SU-DHL-6 (cell line): ENCODE measurements around the gene TTC38.

Experiments
- H2AFZ ChIP-seq: fragments of 200-600 bp; sonication (generic); 2 replicates; pipeline ENCODE4 v1.6.1; 2014; ENCODE audit warnings: low read depth, mild to moderate bottlenecking, moderate library complexity, mixed read lengths, antibody characterized with exemption, low read length; ENCODE audit not compliant: severe bottlenecking
- H3F3A ChIP-seq: fragments of 200-600 bp; shearing (Covaris generic); 2 replicates; pipeline ENCODE4 v1.6.0; 2016; ENCODE audit warnings: antibody characterized with exemption, mild to moderate bottlenecking; ENCODE audit not compliant: insufficient read depth
- H3K27ac ChIP-seq: fragments of 200-600 bp; sonication (generic); 2 replicates; pipeline ENCODE4 v1.5.1; 2016; ENCODE audit warnings: low read depth, mild to moderate bottlenecking, low read length, moderate library complexity, mixed read lengths
- H3K27me3 ChIP-seq: fragments of 200-600 bp; sonication (generic), shearing (Covaris generic); 2 replicates; pipeline ENCODE4 v1.6.0; 2014; ENCODE audit warnings: mild to moderate bottlenecking, low read length
- H3K36me3 ChIP-seq: fragments of 200-600 bp; sonication (generic); 2 replicates; pipeline ENCODE4 v1.6.1; 2014; ENCODE audit warnings: mild to moderate bottlenecking, low read length, mixed read lengths
- H3K4me2 ChIP-seq: fragments of 300-600, 200-600 bp; shearing (Covaris generic), sonication (generic); 2 replicates; pipeline ENCODE4 v1.6.0; 2014; ENCODE audit warnings: low read length, low read depth, mild to moderate bottlenecking; ENCODE audit not compliant: poor library complexity, severe bottlenecking
- H3K4me3 ChIP-seq: fragments of 200-600 bp; sonication (generic); 2 replicates; pipeline ENCODE4 v1.5.1; 2014; ENCODE audit warnings: antibody characterized with exemption, low read length, mild to moderate bottlenecking, mixed read lengths; ENCODE audit not compliant: insufficient read depth, poor library complexity, severe bottlenecking
- H3K79me2 ChIP-seq: fragments of 200-600 bp; sonication (generic); 2 replicates; pipeline ENCODE4 v1.6.1; 2014; ENCODE audit warnings: mild to moderate bottlenecking, low read length, moderate library complexity; ENCODE audit not compliant: insufficient read depth
- H3K9ac ChIP-seq: fragments of 200-600 bp; sonication (generic); 2 replicates; pipeline ENCODE4 v1.7.0; 2014; ENCODE audit warnings: mild to moderate bottlenecking, low read length
- H3K9me2 ChIP-seq: fragments of 200-600 bp; sonication (generic); replicated peaks from 2 replicates; pipeline ENCODE4 v1.6.1; 2014; ENCODE audit warnings: low read length; ENCODE audit not compliant: insufficient read depth
- H3K9me3 ChIP-seq: fragments of 200-600 bp; sonication (generic); 2 replicates; pipeline ENCODE4 v1.6.1; 2014; ENCODE audit warnings: low read length, mixed read lengths; ENCODE audit not compliant: insufficient read depth
- H4K20me1 ChIP-seq: fragments of 200-600 bp; sonication (generic); 2 replicates; pipeline ENCODE4 v1.6.1; 2014; ENCODE audit warnings: low read depth, mild to moderate bottlenecking, antibody characterized with exemption, low read length, moderate library complexity, mixed read lengths
- CTCF ChIP-seq: fragments of 200-600 bp; sonication (generic); IDR thresholded peaks from one replicate; pipeline ENCODE4 v1.5.1; 2017; ENCODE audit warnings: antibody characterized with exemption, mild to moderate bottlenecking, low read length, moderate library complexity; ENCODE audit not compliant: insufficient read depth, poor library complexity, severe bottlenecking
- EZH2phosphoT487 ChIP-seq: fragments of 200-600 bp; sonication (generic), shearing (Covaris generic); conservative IDR thresholded peaks from 2 replicates; pipeline ENCODE4 v1.6.1; 2018; ENCODE audit warnings: mild to moderate bottlenecking, antibody characterized with exemption, low read length, moderate library complexity, mixed read lengths

Gene TTC38

DNA sequence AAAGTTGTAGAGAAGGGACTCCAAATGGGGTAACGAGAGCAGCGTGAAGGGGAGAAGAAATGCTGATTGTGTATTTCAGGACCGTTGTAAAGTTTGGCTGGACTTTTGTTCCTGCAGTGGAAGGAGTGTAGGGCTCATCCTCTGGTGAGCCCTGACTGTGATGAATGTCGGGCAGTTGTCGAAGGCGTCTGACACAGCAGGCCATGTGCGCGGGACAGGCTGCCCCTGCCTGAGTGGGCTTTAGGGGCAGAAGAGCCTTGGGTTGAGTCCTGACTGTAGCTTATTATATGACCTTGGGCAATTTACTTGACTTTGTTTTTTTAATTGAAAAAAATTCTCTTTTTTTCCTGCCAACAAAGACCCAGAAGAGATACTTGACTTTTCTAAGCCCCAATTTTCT lies 70.8 kb downstream of the TTC38 start:
- H3K36me3 ChIP-seq = no peaks in the 10 kb centered on the region
- no peak for TF ChIP-seq EZH2phosphoT487
- TF ChIP-seq CTCF = no peak
- H3K9me2 ChIP-seq = no peaks in the 10 kb centered on the region
- H4K20me1 ChIP-seq = no peaks in the 10 kb centered on the region
- no peak overlapping the region for H3K27ac ChIP-seq
- H3K4me2 ChIP-seq = no peak overlapping the region
- peaks cover 10% of the 10 kb centered on the region for H3F3A ChIP-seq
- H3K4me3 ChIP-seq = no peak overlapping the region
- H3K9ac ChIP-seq = no peak overlapping the region
- no peak overlapping the region for H2AFZ ChIP-seq
- H3K9me3 ChIP-seq = no peaks in the 10 kb centered on the region
- H3K79me2 ChIP-seq = peaks cover 24% of the 10 kb centered on the region
- H3K27me3 ChIP-seq = no peaks in the 10 kb centered on the region

DNA sequence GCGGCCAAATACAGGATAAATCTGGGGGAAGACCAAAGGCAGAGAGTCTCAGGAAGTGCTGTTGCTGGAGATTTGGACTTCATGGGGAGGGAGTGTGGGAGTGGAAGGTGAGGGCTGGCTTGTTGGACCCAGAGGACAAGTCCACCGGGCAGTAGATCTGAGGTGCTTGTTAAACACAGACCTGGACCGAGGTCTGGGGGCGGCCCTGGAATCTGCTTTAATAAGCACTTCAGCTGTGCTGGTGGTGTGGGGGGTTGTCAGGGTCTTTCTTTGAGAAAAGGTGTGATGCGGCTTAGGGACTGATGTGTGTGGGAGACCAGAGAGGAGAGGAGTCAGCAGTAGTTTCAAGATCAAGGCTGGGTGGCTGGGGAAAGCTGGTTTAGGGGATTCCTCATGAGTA lies 72.1 kb downstream of the TTC38 start:
- no peaks in the 10 kb centered on the region for H3K9me3 ChIP-seq
- H3K9me2 ChIP-seq = no peaks in the 10 kb centered on the region
- H3F3A ChIP-seq = no peaks in the 10 kb centered on the region
- no peaks in the 10 kb centered on the region for H3K27me3 ChIP-seq
- H3K9ac ChIP-seq = no peak overlapping the region
- no peak overlapping the region for H2AFZ ChIP-seq
- H3K4me2 ChIP-seq = no peak overlapping the region
- no peaks in the 10 kb centered on the region for H4K20me1 ChIP-seq
- H3K79me2 ChIP-seq = peaks cover 24% of the 10 kb centered on the region
- no peaks in the 10 kb centered on the region for H3K36me3 ChIP-seq
- TF ChIP-seq EZH2phosphoT487 (no peak), CTCF (no peak)
- H3K4me3 ChIP-seq = no peak overlapping the region
- H3K27ac ChIP-seq = no peak overlapping the region

DNA sequence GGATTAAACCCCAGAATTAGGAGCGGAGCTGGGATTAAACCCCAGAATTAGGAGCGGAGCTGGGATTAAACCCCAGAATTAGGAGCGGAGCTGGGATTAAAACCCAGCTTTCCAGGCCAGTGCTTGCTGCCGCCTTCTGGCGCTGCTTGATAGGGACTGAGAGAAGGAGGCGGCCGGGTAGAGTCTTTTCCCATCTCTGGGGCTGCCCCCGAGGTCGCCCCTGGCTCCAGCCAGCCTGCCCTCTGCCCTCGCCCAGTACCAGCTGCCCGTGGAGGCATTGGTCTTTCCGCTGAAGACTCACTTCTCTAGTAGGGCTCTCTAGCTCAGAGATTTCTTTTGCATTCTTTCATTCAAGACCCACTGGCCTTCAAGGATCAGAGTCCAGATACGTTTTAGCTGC lies 72.9 kb downstream of the TTC38 start:
- TF ChIP-seq EZH2phosphoT487 = no peak
- TF ChIP-seq CTCF = no peak
- Histone ChIP-seq H3K36me3 (no peaks in the 10 kb centered on the region), H3K9me3 (no peaks in the 10 kb centered on the region), H3K79me2 (peaks cover 24% of the 10 kb centered on the region), H4K20me1 (no peaks in the 10 kb centered on the region), H3K9me2 (no peaks in the 10 kb centered on the region), H3F3A (no peaks in the 10 kb centered on the region), H3K9ac (no peak overlapping the region), H3K27me3 (no peaks in the 10 kb centered on the region), H3K4me3 (no peak overlapping the region), H3K27ac (no peak overlapping the region), H2AFZ (no peak overlapping the region), H3K4me2 (no peak overlapping the region)
